ENCODE data around the gene STX8.

Gene STX8

GRCh38 chr17:9557161-9557755 is 18.4 kb downstream of the STX8 start:
- DNase-seq (ENCODE audit: low read depth in 3 of 3) = no peak

- DNase-seq (ENCODE audit: low read depth in 3 of 3) = peak in 2 of 3 donors; percentile 20 to 33
Measured at GRCh38 chr17:9554715-9555114, 20.9 kb downstream of the STX8 start.

GRCh38 chr17:9553596-9553995 is 22.0 kb downstream of the STX8 start:
- no peak for DNase-seq (ENCODE audit: low read depth in 3 of 3)

DNA sequence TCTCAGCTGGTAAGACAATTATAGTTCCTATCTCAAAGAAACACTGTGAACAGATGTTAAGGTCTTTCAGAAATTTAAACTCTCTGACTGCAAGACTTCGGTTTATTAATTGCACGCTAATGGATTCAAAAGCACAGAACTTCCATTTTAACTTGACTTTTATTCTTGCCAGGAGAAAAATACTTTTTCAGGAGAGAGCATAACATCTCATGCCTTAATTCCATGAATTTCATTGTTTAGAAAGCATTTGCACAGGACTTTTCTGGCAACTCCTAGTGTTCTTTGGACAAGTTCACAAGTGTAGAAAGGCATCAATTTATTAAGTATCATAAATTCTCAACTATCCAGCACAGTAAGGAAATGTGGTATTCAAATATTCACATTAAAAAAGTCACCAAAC is 22.4 kb downstream of the STX8 start:
- no peak for DNase-seq (ENCODE audit: low read depth in 3 of 3)

GRCh38 chr17:9549215-9549614 is 26.4 kb downstream of the STX8 start:
- no peak for DNase-seq (ENCODE audit: low read depth in 3 of 3)

- DNase-seq (ENCODE audit: low read depth in 3 of 3) = no peak
Measured at GRCh38 chr17:9544221-9544620, 31.4 kb downstream of the STX8 start.

DNA sequence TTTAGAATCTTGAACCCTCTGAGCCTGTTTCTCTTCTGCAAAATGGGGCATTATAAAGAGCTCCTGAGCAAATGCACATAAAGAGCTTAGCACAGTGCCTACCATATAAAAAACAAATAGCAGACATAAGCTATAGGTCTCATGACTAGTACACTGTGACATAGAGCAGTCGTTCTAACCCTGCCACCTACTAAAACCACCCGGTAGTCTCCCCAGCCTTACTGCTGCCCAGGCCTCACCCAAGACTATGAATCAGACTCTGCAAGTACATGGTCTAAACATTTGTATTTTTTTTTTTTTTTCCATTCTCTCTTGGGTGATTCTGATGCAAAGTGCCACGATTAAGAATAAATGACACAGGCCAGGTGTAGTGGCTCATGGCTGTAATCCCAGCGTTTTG is 33.9 kb downstream of the STX8 start:
- DNase-seq (ENCODE audit: low read depth in 3 of 3) = no peak

DNA sequence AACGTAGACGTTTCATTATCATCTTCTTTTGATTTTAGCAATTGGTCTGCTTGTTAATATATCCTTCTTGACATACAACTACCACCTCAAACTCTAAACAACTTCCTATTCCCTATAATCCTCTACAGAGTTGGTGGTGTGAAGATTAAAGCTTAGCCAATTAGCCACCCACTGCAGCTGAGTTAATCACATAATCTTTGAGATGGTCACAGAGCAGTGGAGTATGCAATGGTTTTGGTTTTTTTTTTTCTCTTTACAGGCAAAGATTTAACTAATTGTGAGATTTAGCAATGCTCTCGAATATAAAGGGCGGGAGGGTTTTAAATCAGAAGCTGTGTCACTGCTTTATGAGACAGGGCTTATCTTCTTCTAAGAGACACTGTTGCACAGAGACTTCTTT is 37.0 kb downstream of the STX8 start:
- no peak for DNase-seq (ENCODE audit: low read depth in 3 of 3)

DNA sequence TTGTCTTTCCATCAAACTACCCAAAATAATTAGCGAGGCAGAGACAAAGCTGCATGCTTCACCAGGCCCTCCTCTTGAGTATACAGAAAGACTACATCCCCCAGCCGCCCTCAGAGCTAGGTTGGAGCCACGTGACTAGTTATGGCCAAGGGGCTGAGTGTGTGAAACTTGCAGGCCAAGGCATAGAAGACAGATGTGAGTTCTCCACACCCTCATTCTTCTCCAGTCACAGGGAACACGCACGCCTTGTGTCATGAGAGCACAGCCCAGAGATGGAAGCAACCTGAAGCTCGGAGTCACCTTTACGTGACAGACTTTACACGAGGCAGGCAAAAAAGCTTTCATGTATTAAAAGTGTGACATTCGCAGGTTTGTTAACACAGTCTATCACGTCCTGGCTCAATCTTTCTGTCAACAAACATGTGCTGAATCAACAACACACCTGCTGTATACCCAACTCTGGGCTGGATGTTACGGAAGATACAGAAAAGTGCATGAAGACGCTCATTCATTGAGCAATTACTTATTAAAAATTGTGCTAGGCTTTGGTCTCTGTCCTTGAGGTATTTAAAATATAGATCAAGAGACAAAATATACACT is 38.3 kb downstream of the STX8 start:
- no peak for DNase-seq (ENCODE audit: low read depth in 3 of 3)

- DNase-seq (ENCODE audit: low read depth in 3 of 3) = no peak
Measured at GRCh38 chr17:9536061-9536460, 39.6 kb downstream of the STX8 start.

- DNase-seq (ENCODE audit: low read depth in 3 of 3) = no peak
Measured at GRCh38 chr17:9533441-9533840, 42.2 kb downstream of the STX8 start.

- DNase-seq (ENCODE audit: low read depth in 3 of 3) = no peak
Measured at GRCh38 chr17:9532715-9533114, 42.9 kb downstream of the STX8 start.

DNA sequence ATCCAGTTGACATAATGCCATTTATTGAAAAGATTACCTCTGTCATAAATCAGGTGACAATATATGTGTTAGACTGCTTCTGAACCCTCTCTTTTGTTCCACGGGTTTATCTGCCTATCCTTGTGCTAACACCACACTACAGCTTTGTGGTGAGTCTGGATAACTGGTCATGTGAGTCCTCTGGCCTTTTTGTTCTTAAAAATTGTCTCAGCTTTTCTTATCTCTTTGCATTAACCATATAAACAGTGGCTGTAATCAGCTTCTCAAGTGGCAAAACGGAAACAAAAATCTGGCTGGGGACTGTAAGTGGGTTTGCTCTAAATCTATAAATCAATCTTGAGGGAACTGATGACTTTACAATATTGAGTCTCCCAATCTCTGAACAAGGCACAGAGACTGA is 44.6 kb downstream of the STX8 start:
- DNase-seq (ENCODE audit: low read depth in 3 of 3) = no peak

- no peak for DNase-seq (ENCODE audit: low read depth in 3 of 3)
Measured at GRCh38 chr17:9529033-9529700, 46.5 kb downstream of the STX8 start.

GRCh38 chr17:9527788-9528187 is 47.8 kb downstream of the STX8 start:
- DNase-seq (ENCODE audit: low read depth in 3 of 3) = no peak

- DNase-seq (ENCODE audit: low read depth in 3 of 3) = no peak
Measured at GRCh38 chr17:9522074-9522473, 53.5 kb downstream of the STX8 start.

GRCh38 chr17:9521062-9521461 is 54.6 kb downstream of the STX8 start:
- DNase-seq (ENCODE audit: low read depth in 3 of 3) = no peak

DNA sequence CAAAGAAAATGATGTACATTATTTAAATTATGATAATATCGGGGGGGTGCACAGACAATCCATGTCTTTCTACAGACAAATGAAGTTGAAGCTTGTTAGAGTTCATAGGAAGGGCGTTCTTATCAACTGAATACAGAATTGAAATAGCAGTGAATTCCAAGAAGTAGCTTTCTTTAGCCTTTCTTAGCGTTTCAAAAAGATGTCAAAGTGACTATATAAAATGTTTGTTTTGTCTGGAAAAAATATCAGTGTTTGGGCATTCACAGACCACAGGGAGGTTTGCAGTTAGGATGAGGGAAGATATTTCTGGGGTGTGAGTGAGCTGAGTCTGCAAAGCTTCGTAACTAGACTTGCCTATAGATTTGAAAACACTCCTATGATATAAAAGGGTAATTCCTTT is 55.0 kb downstream of the STX8 start:
- DNase-seq (ENCODE audit: low read depth in 3 of 3) = no peak

DNA sequence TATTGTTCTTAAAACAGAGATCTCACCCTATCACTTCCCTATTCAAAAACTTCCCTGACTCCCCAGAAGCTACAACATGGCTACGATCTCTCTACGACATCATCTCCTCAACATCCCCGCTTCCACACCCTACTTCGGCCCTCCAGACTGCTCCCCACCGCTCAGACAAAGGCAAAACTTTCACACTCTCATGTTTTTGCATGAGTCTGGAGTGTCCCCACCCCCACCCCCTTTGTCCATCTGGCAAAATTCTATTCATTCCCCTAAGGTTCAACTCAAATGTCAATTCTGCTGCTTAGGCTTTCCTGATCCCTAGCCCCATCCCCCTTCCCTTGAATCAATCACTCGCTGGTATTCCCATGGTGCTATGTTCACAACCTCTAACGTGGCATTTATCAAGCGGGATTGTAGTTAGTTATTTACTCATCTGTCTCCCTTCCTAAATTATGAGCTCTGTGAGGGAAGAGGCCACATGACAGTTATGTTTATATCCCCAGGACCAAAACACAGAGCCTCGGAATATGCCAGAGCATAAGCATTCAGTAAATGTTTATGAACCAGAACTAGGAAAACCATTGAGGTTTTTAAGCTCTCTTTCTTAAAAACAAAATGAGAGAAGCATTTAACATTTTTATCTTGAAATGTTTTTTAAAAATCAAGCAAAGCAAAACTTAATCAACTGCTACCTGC is 55.9 kb downstream of the STX8 start:
- DNase-seq (ENCODE audit: low read depth in 3 of 3) = no peak

DNA sequence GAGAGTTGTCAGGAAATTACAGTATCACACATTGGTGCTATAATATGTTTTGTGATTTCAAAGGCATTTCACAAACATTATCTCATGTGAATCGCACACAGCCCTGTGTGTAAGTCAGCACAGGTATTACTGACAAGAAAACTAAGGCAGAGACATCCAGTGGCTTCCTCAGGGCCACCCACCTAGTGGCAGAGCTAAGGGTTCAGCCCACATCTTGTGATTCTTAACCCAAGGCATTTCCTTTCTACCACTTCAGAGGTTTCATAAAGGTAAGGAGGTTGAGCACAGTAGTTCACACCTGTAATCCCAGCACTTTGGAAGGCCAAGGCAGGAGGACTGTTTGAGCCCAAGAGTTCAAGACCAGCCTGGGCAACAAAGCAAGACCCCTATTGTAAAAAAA is 58.2 kb downstream of the STX8 start:
- DNase-seq (ENCODE audit: low read depth in 3 of 3) = no peak

DNA sequence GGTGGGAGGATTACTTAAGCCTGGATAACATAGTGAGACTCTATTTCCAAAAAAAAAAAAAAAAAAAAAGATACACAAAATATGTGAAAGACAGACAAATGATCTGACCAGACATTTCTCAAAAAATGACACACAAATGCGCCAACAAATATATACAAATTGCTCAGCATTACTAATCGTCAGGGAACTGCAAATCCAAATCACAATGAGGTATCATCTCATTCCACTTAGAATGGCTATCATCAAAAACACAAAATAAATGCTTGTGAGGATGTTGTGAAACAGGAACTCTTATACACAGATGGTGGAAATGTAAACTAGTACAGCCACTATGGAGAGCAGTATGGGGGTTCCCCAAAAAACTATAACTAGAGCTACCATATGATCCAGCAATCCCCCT is 62.4 kb downstream of the STX8 start:
- no peak for DNase-seq (ENCODE audit: low read depth in 3 of 3)

DNA sequence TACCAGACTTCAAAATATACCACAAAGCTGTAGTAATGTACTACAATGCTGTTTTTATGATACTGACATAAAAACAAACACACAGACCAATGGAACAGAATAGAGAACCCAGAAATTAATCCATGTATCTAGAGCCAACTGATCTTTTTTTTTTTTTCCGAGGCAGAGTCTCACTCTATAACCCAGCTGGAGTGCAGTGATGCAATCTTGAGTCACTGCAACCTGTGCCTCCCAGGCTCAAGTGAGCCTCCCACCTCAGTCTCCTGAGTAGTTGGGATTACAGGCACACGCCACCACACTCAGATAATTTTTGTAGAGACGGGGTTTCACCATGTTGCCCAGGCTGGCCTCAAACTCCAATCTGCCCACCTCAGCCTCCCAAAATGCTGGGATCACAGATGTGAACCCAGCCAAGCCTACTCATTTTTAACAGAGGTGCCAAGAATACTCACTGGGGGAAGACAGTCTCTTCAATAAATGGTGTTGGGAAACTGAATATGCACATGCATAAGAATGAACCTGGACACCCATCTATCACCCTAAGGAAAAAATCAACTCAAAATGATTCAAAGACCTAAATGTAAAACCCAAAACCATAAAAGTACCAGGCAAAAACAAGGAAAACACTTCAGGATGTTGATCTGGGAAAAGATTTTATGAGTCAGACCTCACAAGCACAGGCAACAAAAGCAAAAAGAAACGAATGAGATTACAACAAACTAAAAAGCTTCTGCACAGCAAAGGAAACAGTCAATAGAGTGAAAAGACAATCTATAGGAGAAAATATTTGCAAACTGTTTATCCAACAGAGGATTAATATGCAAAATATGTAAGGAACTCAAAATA is 63.1 kb downstream of the STX8 start:
- DNase-seq (ENCODE audit: low read depth in 3 of 3) = no peak
